Lower leg skin (tissue), 3 donors: Measurements from ENCODE around the gene CSNK2B.

ENCODE experiments used
- CTCF ChIP-seq, 3 donors: fragments of 450-650 bp; IDR thresholded peaks; one replicate each; pipeline ENCODE4 v1.5.1; 2016; ENCODE audit warnings: antibody characterized with exemption in 3 of 3, mild to moderate bottlenecking in 3 of 3, moderate library complexity in 2 of 3
- POLR2A ChIP-seq, 2 donors: fragments of 450-650 bp; IDR thresholded peaks; one replicate each; pipeline ENCODE4 v1.6.1; 2016 to 2017; ENCODE audit warnings: antibody characterized with exemption in 2 of 2, mild to moderate bottlenecking in 1 of 2, moderate library complexity in 1 of 2

DNA sequence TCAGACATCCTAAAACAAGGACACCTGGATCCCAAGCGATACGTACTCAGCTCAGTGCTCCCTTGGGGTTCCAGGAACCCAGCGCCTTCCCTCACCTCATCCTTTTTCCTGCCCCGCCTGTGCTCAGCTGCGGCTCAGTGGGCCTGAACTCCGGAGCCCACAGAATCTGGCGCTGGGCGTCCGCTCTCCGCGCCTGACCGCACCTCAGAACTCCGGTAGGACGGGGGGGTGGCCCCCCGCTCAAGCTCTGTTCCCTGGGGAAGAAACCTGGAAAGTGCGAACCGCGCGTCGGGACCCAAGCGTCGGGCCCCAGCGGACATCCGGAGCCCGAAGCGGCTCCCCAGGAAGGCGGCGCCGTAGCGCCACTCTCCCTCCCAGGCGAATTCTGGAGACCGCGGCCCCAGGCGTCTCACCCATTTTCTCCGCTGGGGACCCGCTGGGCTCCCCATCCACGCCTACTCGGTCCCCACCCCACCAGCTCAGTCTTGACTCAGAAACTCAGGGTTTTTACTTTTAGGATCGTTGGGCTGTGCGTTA is 15.3 kb downstream of the CSNK2B start:
- TF ChIP-seq CTCF (IDR thresholded peaks at IDR 0.05) (no peak), POLR2A (IDR thresholded peaks at IDR 0.05) (no peak)
